ENCODE results near the gene IFTAP. TPM values are rescaled to one million over a fixed set of nuclear protein-coding genes. Genes with fewer than 3 reads are reported as not detected.

The IFTAP gene
- total RNA-seq, 1 donor from 2014 or later, result 15.2 TPM

DNA sequence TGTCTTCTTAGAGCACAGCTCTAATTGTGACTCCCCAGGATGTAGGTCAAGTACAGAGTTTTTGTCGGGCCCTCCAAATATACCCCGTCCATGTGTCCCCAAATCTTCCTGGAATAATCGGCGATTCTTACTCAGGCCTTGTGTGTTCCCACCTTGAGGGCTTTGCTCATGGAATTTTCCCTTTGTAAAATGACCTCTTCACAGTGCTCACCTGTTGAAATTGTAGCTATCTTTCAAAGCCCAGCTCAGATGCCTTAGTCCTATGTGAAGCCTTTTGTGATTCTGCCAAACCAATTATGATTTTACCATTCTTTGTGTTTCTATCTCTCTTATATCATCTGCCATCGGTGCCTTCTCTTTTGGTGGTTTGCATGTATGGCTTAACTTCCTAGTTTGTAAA is 33.8 kb downstream of the IFTAP start:
- H3K4me3 ChIP-seq, result no peak overlapping the region
- ATAC-seq, result no peak
- H3K4me1 ChIP-seq, result no peaks in the 10 kb centered on the region
- intact Hi-C loops (cut with DNase I), result no loop called here
- DNase-seq, result no peak
- H3K27me3 ChIP-seq (ENCODE audit: low read depth), result no peaks in the 10 kb centered on the region
- no peaks in the 10 kb centered on the region for H3K36me3 ChIP-seq
- no peak overlapping the region for H3K27ac ChIP-seq
- TF ChIP-seq, protein P1, sequence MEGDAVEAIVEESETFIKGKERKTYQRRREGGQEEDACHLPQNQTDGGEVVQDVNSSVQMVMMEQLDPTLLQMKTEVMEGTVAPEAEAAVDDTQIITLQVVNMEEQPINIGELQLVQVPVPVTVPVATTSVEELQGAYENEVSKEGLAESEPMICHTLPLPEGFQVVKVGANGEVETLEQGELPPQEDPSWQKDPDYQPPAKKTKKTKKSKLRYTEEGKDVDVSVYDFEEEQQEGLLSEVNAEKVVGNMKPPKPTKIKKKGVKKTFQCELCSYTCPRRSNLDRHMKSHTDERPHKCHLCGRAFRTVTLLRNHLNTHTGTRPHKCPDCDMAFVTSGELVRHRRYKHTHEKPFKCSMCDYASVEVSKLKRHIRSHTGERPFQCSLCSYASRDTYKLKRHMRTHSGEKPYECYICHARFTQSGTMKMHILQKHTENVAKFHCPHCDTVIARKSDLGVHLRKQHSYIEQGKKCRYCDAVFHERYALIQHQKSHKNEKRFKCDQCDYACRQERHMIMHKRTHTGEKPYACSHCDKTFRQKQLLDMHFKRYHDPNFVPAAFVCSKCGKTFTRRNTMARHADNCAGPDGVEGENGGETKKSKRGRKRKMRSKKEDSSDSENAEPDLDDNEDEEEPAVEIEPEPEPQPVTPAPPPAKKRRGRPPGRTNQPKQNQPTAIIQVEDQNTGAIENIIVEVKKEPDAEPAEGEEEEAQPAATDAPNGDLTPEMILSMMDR (IDR thresholded peaks at IDR 0.05), result no peak
- no peaks in the 10 kb centered on the region for H3K9me3 ChIP-seq

DNA sequence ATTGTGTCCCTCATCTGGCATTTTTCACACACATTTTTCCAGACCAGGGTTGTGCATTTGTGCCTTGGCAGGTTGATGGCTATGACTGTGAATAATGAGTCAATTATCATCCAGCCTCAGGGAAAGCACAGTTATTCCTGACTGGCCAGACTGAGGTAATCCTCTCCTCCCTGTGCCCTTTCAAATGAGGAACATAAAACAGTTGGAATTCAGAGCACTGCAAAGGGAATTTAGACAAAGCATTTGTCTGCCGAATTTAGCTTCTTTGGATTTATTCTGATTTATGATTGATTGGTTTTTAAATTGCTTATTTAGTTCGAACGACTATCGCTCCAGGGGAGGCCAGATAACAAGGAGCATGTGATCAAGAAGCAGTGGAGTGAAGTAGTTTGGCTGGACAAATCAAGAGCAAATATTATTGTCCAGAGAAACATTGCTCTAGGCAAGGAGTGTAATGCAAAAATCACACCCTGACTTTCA is 34.5 kb downstream of the IFTAP start:
- H3K4me3 ChIP-seq, result no peak overlapping the region

DNA sequence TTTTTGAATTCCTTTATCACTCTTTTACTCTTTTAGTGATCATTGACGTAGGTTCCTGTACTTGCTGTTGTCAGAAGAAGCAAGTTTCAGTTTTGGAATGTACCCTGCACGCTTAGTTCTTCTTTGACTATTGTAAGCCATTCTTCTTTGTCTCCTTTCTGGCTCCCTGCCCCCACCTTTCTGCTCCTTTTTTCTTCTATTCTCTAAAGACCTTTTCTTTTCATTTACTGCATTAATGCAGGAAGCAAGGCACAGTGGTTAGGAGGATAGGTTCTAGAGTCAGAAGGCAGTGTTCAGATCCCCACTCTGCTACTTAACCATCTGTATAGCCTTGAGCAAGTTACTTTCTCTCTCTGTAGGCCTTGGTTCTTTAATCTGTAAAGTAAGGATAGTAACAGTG is 37.5 kb downstream of the IFTAP start:
- H3K27ac ChIP-seq, result no peak overlapping the region

More for the DNA sequence above, 34.5 kb downstream of the IFTAP start:
- no peaks in the 10 kb centered on the region for H3K27me3 ChIP-seq (ENCODE audit: low read depth)
- DNase-seq, result no peak
- H3K27ac ChIP-seq, result no peak overlapping the region
- intact Hi-C loops (cut with DNase I), result no loop called here
- H3K4me1 ChIP-seq, result no peaks in the 10 kb centered on the region
- ATAC-seq, result no peak
- H3K9me3 ChIP-seq, result no peaks in the 10 kb centered on the region
- no peaks in the 10 kb centered on the region for H3K36me3 ChIP-seq
- TF ChIP-seq, protein P1 (IDR thresholded peaks at IDR 0.05), result no peak

DNA sequence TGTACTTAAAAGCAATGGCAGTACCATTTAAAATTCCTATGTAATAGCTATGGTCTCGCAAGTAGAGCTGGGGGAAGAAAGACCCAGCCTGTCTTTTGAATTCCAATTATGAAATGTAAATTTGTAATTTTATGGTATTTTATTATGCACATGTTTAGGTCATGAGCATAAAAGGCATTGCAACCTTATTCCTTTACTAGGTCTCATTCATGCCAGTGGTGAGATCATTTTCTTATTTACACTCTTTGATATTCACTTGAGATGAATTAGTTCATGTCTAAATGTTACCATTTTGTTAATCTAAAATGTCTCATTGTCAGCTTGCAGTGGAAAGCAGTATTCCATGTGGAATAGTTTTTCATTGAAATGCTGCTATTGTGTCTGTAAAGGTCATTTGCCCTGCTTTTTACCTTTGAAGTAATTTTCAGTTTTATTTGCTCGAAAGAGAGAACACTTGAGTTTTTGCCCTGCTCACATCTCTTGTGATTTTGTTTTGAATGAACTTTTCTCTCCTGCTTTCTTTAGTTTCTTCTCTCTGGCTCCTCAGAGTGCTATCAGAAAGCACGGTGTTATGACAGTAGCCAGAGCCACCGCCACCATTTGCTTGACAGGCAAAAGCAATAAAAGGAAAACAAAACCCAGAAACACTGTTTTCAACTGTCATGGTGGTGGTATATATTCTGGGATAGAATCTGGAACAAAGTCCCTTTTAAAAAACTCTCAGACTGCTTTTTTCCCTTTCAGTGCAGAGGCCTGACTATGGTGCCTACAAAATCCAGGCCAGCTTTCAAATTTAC is 41.0 kb downstream of the IFTAP start:
- TF ChIP-seq, protein P1 (IDR thresholded peaks at IDR 0.05), result no peak
- Histone ChIP-seq H3K27me3 (ENCODE audit: low read depth) (no peaks in the 10 kb centered on the region), H3K9me3 (no peaks in the 10 kb centered on the region), H3K4me3 (no peak overlapping the region), H3K27ac (no peak overlapping the region), H3K36me3 (peaks cover 8% of the 10 kb centered on the region), H3K4me1 (no peaks in the 10 kb centered on the region)
- no peak for DNase-seq
- intact Hi-C loops (cut with DNase I), result no loop called here
- ATAC-seq, result no peak

More for the DNA sequence above, 37.5 kb downstream of the IFTAP start:
- peaks cover 8% of the 10 kb centered on the region for H3K36me3 ChIP-seq
- no peak overlapping the region for H3K4me3 ChIP-seq
- no peak for DNase-seq
- intact Hi-C loops (cut with DNase I), result no loop called here
- no peaks in the 10 kb centered on the region for H3K9me3 ChIP-seq
- no peak for ATAC-seq
- no peaks in the 10 kb centered on the region for H3K27me3 ChIP-seq (ENCODE audit: low read depth)
- TF ChIP-seq, protein P1 (IDR thresholded peaks at IDR 0.05), result no peak
- no peaks in the 10 kb centered on the region for H3K4me1 ChIP-seq

DNA sequence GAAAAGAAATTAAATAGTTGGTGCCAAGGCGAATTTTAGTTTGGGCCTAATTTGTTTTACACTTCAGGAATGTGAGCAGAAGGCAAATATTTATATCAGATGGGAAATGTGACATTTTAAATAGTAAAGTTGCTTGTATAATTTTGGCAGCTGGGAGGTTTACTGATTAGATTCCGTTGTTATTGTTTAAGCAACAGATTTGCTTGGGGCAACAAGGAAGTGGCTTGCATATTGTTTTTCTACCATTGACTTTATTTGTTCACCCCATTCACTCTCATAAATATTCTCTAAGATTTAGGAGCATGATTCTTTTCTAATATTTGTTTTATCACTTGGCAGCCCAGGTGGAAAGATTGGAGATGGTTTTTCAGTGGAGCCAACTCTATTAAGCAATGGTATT is 44.3 kb downstream of the IFTAP start:
- TF ChIP-seq, protein P1 (IDR thresholded peaks at IDR 0.05), result no peak

More for the DNA sequence above, 44.3 kb downstream of the IFTAP start:
- Histone ChIP-seq H3K36me3 (peaks cover 8% of the 10 kb centered on the region), H3K4me1 (no peaks in the 10 kb centered on the region), H3K4me3 (no peak overlapping the region), H3K27ac (no peak overlapping the region), H3K9me3 (no peaks in the 10 kb centered on the region), H3K27me3 (ENCODE audit: low read depth) (no peaks in the 10 kb centered on the region)
- no peak for DNase-seq
- no peak for ATAC-seq
- intact Hi-C loops (cut with DNase I), result no loop called here

Measured in lower lobe of right lung (tissue), 2 donors.